ENCODE measurements around the gene HK3.
A peak's percentile ranks its signal among the peaks of the same experiment; 100 is the strongest.

The HK3 gene

DNA sequence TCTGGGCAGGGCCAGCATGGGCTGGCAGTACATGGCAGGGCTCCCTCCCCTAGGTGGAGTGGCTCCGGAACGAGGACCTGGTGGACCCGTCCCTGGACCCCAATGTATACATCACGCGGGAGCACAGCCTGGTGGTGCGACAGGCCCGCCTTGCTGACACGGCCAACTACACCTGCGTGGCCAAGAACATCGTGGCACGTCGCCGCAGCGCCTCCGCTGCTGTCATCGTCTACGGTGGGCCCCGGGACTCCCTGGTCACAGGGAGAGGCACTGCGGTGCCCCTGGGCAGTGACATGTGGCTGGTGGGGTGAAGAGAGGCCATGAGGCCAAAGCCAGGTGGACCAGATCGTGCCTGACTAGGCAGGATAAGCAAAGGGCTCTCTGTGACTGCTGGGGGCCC, 30.4 kb downstream of the HK3 start:
- Histone ChIP-seq H2BK12ac (ENCODE audit: low read length) (no peak overlapping the region), H3K79me2 (ENCODE audit: control insufficient read depth, insufficient read depth, low read length, poor library complexity) (no peaks in the 10 kb centered on the region), H3K14ac (ENCODE audit: low read length) (no peak overlapping the region), H3K23ac (ENCODE audit: low read length) (no peak overlapping the region), H3K9me3 (ENCODE audit: insufficient read depth, low read depth, low read length) (peaks cover 2% of the 10 kb centered on the region), H3K9ac (ENCODE audit: low read length) (no peak overlapping the region), H3K4me3 (ENCODE audit: low read depth, low read length) (no peak overlapping the region), H3K18ac (ENCODE audit: low read length) (no peak overlapping the region), H3K27ac (ENCODE audit: low read depth, low read length) (no peak overlapping the region), H2BK5ac (ENCODE audit: low read depth, low read length, poor library complexity) (no peak overlapping the region), H4K8ac (ENCODE audit: low read depth, low read length) (no peak overlapping the region), H3K4me2 (ENCODE audit: low read length) (no peak overlapping the region), H3K27me3 (ENCODE audit: insufficient read depth, low read length) (no peaks in the 10 kb centered on the region), H2AK5ac (ENCODE audit: low read length) (no peak overlapping the region), H3K4me1 (ENCODE audit: control insufficient read depth in 1 of 2, insufficient read depth in 2 of 2, low read length in 2 of 2) (no peaks in the 10 kb centered on the region), H3K36me3 (ENCODE audit: control insufficient read depth in 1 of 2, insufficient read depth in 2 of 2, low read length in 2 of 2) (no peaks in the 10 kb centered on the region), H2AFZ (ENCODE audit: insufficient read depth, low read length, poor library complexity) (no peak overlapping the region), H2BK120ac (ENCODE audit: insufficient read depth, low read length, poor library complexity) (no peak overlapping the region), H3K4ac (ENCODE audit: low read depth, low read length) (no peak overlapping the region), H4K12ac (ENCODE audit: low read depth, low read length) (no peak overlapping the region), H4K91ac (ENCODE audit: low read depth, low read length) (no peak overlapping the region), H3K79me1 (ENCODE audit: low read length) (no peaks in the 10 kb centered on the region)
- no peak for DNase-seq
- no CpG with 5 or more reads among the region's 20 CpGs for whole genome bisulfite sequencing (ENCODE audit: extremely low coverage, insufficient coverage, insufficient read length)

- no peak overlapping the region for H2AFZ ChIP-seq (ENCODE audit: insufficient read depth, low read length, poor library complexity)
- no peak overlapping the region for H3K9ac ChIP-seq (ENCODE audit: low read length)
- no peak overlapping the region for H3K14ac ChIP-seq (ENCODE audit: low read length)
- no peak for DNase-seq
- no CpG with 5 or more reads among the region's 14 CpGs for WGBS (ENCODE audit: extremely low coverage, insufficient coverage, insufficient read length)
- no peak overlapping the region for H4K91ac ChIP-seq (ENCODE audit: low read depth, low read length)
- no peak overlapping the region for H3K27ac ChIP-seq (ENCODE audit: low read depth, low read length)
- no peaks in the 10 kb centered on the region for H3K36me3 ChIP-seq (ENCODE audit: control insufficient read depth in 1 of 2, insufficient read depth in 2 of 2, low read length in 2 of 2)
- H4K8ac ChIP-seq (ENCODE audit: low read depth, low read length): no peak overlapping the region
- no peak overlapping the region for H2BK5ac ChIP-seq (ENCODE audit: low read depth, low read length, poor library complexity)
- no peak overlapping the region for H3K4ac ChIP-seq (ENCODE audit: low read depth, low read length)
- no peaks in the 10 kb centered on the region for H3K79me2 ChIP-seq (ENCODE audit: control insufficient read depth, insufficient read depth, low read length, poor library complexity)
- H3K4me3 ChIP-seq (ENCODE audit: low read depth, low read length): no peak overlapping the region
- H3K9me3 ChIP-seq (ENCODE audit: insufficient read depth, low read depth, low read length): peaks cover 2% of the 10 kb centered on the region
- no peak overlapping the region for H2BK120ac ChIP-seq (ENCODE audit: insufficient read depth, low read length, poor library complexity)
- no peak overlapping the region for H4K12ac ChIP-seq (ENCODE audit: low read depth, low read length)
- H3K18ac ChIP-seq (ENCODE audit: low read length): no peak overlapping the region
- no peak overlapping the region for H3K23ac ChIP-seq (ENCODE audit: low read length)
- no peaks in the 10 kb centered on the region for H3K79me1 ChIP-seq (ENCODE audit: low read length)
- no peak overlapping the region for H2AK5ac ChIP-seq (ENCODE audit: low read length)
- H2BK12ac ChIP-seq (ENCODE audit: low read length): no peak overlapping the region
- no peaks in the 10 kb centered on the region for H3K4me1 ChIP-seq (ENCODE audit: control insufficient read depth in 1 of 2, insufficient read depth in 2 of 2, low read length in 2 of 2)
- no peaks in the 10 kb centered on the region for H3K27me3 ChIP-seq (ENCODE audit: insufficient read depth, low read length)
- no peak overlapping the region for H3K4me2 ChIP-seq (ENCODE audit: low read length)
Observed at GRCh38 chr5:176868126-176868525, 31.0 kb downstream of the HK3 start.

DNA sequence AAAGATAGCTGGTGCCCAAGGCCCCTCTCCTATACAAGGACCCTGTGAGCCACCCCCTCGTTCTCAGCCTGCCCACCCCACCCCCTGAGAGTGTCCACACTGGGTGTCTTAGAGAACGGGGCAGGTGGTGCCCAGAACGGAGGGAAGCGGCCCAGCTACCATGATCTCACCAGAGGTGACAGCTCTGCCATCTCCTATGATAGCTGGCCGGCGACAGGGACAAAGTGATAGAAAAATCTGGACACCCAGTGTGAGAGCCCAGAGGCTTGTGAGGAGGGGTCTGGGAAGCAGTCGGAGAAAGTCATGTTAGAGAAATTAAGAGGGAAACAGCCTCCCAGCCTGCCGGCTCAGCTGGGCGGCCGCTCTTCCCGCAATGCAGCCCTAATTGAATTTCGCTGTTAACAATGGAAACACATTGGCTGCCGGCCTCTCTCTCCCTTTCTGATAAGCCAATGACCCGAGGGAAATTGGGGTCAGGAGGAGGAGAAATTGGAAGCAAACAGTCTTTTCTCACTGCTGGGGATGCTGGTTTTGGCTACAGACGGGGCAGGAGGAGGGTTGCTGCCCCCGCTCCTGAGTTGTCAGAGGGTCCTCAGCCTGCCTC, 32.3 kb downstream of the HK3 start:
- H3K9me3 ChIP-seq (ENCODE audit: insufficient read depth, low read depth, low read length): peaks cover 5% of the 10 kb centered on the region
- H2BK120ac ChIP-seq (ENCODE audit: insufficient read depth, low read length, poor library complexity): no peak overlapping the region
- no peak overlapping the region for H3K27ac ChIP-seq (ENCODE audit: low read depth, low read length)
- no peaks in the 10 kb centered on the region for H3K36me3 ChIP-seq (ENCODE audit: control insufficient read depth in 1 of 2, insufficient read depth in 2 of 2, low read length in 2 of 2)
- no peak overlapping the region for H3K14ac ChIP-seq (ENCODE audit: low read length)
- no peak for DNase-seq
- H4K8ac ChIP-seq (ENCODE audit: low read depth, low read length): no peak overlapping the region
- no peak overlapping the region for H3K4me3 ChIP-seq (ENCODE audit: low read depth, low read length)
- no peak overlapping the region for H2BK5ac ChIP-seq (ENCODE audit: low read depth, low read length, poor library complexity)
- no peak overlapping the region for H3K4me2 ChIP-seq (ENCODE audit: low read length)
- H3K27me3 ChIP-seq (ENCODE audit: insufficient read depth, low read length): no peaks in the 10 kb centered on the region
- H3K9ac ChIP-seq (ENCODE audit: low read length): no peak overlapping the region
- no peaks in the 10 kb centered on the region for H3K79me1 ChIP-seq (ENCODE audit: low read length)
- H2AK5ac ChIP-seq (ENCODE audit: low read length): no peak overlapping the region
- H4K12ac ChIP-seq (ENCODE audit: low read depth, low read length): no peak overlapping the region
- H2AFZ ChIP-seq (ENCODE audit: insufficient read depth, low read length, poor library complexity): no peak overlapping the region
- no peak overlapping the region for H3K4ac ChIP-seq (ENCODE audit: low read depth, low read length)
- no peak overlapping the region for H4K91ac ChIP-seq (ENCODE audit: low read depth, low read length)
- H3K18ac ChIP-seq (ENCODE audit: low read length): no peak overlapping the region
- no peaks in the 10 kb centered on the region for H3K79me2 ChIP-seq (ENCODE audit: control insufficient read depth, insufficient read depth, low read length, poor library complexity)
- H3K23ac ChIP-seq (ENCODE audit: low read length): no peak overlapping the region
- no peaks in the 10 kb centered on the region for H3K4me1 ChIP-seq (ENCODE audit: control insufficient read depth in 1 of 2, insufficient read depth in 2 of 2, low read length in 2 of 2)
- no CpG with 5 or more reads among the region's 16 CpGs for WGBS (ENCODE audit: extremely low coverage, insufficient coverage, insufficient read length)
- H2BK12ac ChIP-seq (ENCODE audit: low read length): no peak overlapping the region

GRCh38 chr5:176865964-176866363, 33.2 kb downstream of the HK3 start:
- Histone ChIP-seq H3K4me2 (ENCODE audit: low read length) (no peak overlapping the region), H3K4me1 (ENCODE audit: control insufficient read depth in 1 of 2, insufficient read depth in 2 of 2, low read length in 2 of 2) (no peaks in the 10 kb centered on the region), H2AFZ (ENCODE audit: insufficient read depth, low read length, poor library complexity) (no peak overlapping the region), H3K14ac (ENCODE audit: low read length) (no peak overlapping the region), H3K4ac (ENCODE audit: low read depth, low read length) (no peak overlapping the region), H3K79me2 (ENCODE audit: control insufficient read depth, insufficient read depth, low read length, poor library complexity) (no peaks in the 10 kb centered on the region), H3K27ac (ENCODE audit: low read depth, low read length) (no peak overlapping the region), H4K91ac (ENCODE audit: low read depth, low read length) (no peak overlapping the region), H3K9ac (ENCODE audit: low read length) (no peak overlapping the region), H3K36me3 (ENCODE audit: control insufficient read depth in 1 of 2, insufficient read depth in 2 of 2, low read length in 2 of 2) (no peaks in the 10 kb centered on the region), H3K18ac (ENCODE audit: low read length) (no peak overlapping the region), H3K4me3 (ENCODE audit: low read depth, low read length) (peak overlapping the region; percentile 10), H2BK12ac (ENCODE audit: low read length) (no peak overlapping the region), H4K12ac (ENCODE audit: low read depth, low read length) (no peak overlapping the region), H4K8ac (ENCODE audit: low read depth, low read length) (no peak overlapping the region), H3K27me3 (ENCODE audit: insufficient read depth, low read length) (no peaks in the 10 kb centered on the region), H2BK120ac (ENCODE audit: insufficient read depth, low read length, poor library complexity) (no peak overlapping the region), H3K79me1 (ENCODE audit: low read length) (no peaks in the 10 kb centered on the region), H2BK5ac (ENCODE audit: low read depth, low read length, poor library complexity) (no peak overlapping the region), H2AK5ac (ENCODE audit: low read length) (no peak overlapping the region), H3K23ac (ENCODE audit: low read length) (no peak overlapping the region), H3K9me3 (ENCODE audit: insufficient read depth, low read depth, low read length) (peaks cover 6% of the 10 kb centered on the region)
- no peak for DNase-seq
- no CpG with 5 or more reads among the region's 7 CpGs for WGBS (ENCODE audit: extremely low coverage, insufficient coverage, insufficient read length)

All from trophoblast cell (in vitro differentiated cells and primary cell).